Stimulated activated CD4-positive, alpha-beta T cell treated with anti-CD3 and anti-CD28 coated beads, Interleukin-2, amount 100 ng/mL, for 24 hours (primary cell): Measurements from ENCODE around the gene HOXA6.

Source experiments
- DNase-seq, 2 donors: peaks; one replicate each; pipeline ENCODE4 v3.0.0-alpha.2; 2020

Gene HOXA6

DNA sequence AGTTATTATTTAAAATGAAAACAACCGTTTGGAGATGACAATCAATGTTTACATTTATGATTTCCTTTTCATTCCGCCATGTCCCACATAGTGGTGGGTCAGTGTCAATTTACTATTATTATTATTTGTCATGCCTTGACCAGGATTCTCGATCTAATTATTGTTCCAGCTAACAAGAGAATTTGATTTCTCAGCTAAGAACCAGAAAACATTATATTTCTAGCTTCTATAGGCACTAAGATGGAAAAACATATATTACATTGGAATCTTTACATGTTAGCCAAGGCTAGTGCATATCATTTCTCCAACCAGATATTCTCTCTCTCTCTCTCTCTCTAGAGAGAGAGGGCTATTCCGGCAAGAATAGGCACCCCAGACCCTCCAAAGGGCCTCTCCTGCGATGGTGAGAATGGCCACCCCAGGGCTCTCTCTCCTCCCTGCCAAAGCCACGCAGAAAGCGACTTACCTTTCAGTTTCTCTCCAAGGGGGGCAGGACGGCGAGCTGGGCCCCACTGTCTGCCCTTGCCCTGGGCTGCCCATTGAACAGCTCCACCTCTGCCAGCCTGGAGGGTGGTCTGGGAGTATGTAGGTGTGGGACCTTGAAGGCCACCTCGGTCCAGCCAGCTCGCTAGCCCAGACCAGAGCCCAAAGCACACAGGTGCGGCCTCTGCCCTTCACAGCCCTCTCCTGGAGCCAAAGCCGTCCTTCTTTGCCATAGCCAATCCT lies 2.4 kb upstream of the HOXA6 start:
- DNase-seq = no peak

DNA sequence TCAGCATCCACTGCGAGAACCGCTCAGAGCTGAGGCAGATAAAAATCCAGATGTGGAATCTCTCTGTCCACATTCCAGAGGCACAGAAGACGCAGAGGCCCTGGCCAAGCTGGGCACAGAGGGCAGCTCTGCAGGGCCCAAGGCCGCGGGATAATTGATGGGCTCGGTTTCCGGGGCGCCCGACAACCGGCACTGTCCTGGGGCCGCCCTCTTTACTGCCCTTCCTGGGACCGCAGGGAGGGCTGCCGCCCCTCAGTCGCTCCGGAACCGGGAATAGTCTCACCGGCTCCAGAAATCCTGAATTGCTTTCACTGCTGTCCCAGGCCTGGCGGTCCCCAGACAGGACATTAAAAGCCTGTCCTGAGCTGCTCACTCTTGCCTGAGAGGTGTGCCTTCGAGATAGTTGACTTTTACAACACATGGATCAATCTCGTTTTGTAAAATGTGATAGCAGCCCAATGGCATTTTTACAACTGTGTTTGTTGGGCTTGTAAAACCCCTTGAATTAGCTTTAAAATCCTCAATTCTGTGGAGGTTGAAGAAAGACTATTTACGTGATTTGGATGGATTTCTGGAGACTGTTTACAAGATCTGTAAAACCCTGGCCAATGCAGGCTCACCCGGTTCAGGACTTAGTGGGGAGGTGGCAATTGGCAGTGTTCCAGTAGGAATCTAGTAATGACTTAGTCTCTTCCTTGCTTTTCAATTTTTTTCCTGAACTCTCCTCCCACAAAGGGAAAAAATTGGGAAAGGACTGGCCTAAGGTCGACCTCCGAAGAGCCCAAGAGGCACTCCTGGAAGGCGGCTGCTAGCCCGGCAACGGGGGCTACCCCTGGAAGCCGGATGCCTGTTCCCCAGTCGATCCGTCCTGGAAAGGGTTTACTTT lies 1.4 kb upstream of the HOXA6 start:
- no peak for DNase-seq

DNA sequence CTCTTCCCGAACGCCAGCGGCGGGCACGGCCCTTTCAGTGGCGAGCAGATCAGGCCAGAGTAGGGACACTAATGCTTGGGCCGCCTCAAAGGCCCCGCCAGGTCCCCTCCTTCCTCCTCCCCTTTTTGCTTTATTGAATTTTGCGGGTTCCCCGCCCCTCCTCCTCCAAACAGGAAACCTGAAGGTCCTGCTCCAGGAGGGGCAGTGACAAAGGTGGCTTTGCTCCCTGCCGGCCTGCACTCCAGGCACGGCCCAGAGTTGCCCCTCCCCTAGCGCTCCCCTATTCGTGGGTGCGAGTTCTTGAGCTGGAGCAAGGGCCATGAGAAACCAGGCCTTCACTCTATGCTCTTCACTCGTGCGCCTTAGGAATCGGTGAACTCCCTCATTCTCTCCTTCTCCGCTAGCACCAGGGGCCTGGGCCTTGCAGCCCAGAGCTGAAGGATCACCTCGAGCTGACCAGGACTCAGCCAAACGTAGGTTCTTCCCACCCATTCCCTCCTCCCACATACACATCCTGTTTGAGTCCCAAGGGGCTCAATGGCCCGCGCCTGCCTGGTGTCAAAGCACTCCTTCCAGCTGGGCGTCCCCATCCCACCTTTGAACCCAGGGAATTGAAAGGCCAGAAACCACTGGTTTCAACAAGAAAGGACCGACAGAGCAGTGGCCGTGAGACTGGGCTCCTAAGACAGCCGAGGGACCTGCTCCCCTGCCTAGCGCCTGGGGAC lies 619 bp upstream of the HOXA6 start:
- no peak for DNase-seq

DNA sequence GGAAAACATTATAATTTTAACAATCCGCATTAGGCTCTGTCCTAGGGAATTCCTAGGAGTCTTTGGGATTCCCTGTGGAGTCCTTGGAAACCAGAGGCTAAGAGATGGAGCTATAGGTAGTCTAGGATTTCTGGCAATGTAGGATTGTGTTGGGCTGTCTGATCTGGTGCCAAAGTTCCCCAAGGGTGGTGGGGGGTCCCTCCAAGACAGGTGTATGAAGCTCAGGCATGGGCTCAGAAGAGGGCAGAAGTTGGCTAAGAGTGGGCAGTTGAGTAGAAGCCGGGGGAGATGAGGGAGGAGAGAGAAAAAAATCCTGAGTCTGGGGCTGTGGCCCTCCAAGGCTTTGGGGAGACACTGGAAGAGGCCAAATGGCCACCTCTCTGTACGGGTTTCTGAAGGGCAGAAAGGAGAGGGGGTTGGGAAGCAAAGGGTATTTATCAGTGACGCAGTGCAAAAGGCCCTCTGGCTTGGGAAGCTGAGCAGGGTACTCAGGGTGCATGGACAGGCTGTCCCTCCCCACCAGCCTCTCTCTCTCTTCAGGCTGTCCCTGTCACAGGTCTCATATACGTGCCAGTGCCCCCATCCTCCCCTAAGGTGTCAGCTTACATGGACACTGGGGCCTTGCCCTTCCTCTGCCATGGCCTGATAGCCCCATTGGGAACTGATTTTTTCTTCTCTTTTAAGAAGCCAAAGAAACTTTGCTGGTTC lies 929 bp downstream of the HOXA6 start:
- no peak for DNase-seq

DNA sequence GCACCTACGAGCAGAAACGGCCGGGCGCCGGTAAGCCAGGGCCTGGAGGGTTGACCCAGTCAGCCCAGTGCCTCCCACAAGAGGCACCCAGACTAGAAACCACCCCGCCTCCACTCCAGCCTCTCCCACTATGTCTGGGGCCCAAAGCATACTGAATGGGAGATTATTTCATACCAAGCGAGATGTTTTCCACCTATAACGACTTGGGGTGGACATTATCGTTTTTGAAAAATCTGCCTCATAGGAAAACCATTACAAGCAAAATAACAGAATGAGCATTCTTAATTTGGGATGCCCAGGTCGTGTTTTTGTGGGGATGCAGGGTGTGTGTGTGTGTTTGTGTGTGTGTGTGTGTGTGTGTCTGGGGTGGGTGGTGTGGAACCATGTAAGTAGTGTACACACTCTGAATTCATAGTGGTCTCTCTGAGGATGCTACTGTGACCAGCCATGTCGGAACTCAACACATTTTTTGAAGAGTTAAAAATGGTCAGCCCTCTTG lies 1.6 kb downstream of the HOXA6 start:
- DNase-seq = no peak

DNA sequence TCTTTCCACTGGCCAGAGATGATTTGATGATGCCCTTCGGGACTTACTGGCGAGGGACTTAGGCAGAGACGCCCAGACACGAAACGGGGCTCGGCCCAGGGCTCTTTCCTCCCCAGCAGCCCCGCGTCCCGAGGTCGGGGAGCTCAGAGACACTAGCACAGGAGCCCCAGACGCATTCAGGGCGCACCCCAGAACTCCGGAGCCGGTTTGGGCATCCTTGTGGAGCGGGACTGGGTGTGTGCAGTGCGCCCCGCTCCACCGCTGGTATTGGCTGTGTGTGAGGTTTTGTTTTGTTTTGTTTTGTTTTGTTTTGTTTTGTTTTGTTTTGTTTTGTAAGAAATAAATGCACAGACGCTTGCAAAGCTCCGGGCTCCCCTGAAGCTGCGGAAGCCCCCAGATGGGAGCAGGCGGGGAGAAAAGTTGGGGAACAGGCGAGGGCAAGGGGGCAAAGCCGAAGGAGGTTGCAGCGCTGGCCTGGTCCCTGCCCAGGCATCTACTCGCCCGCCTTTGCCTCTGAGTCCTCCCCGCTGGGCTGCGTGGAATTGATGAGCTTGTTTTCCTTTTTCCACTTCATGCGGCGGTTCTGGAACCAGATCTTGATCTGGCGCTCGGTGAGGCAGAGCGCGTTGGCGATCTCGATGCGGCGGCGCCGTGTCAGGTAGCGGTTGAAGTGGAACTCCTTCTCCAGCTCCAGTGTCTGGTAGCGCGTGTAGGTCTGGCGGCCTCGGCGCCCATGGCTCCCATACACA lies 2.2 kb downstream of the HOXA6 start:
- DNase-seq = no peak

DNA sequence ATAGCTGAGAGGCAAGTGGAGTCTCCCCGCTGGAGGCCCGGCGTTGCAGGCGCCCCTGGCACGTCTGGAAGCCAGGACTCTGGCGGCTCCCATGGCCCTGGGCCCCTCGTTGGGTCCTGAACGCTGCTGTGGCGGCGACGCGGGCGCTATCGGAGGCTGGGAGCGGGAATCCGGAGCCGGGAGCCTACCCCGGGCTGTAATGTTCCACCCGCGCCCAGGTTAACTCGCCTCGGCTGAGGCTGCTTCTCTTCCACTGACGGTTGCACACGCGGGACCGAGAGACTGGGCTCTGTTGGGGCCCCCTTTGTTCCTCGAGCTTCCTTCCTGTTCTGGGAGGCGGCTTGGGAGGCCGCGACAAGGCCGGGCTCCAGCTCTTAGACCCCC lies 2.8 kb downstream of the HOXA6 start:
- DNase-seq = no peak

DNA sequence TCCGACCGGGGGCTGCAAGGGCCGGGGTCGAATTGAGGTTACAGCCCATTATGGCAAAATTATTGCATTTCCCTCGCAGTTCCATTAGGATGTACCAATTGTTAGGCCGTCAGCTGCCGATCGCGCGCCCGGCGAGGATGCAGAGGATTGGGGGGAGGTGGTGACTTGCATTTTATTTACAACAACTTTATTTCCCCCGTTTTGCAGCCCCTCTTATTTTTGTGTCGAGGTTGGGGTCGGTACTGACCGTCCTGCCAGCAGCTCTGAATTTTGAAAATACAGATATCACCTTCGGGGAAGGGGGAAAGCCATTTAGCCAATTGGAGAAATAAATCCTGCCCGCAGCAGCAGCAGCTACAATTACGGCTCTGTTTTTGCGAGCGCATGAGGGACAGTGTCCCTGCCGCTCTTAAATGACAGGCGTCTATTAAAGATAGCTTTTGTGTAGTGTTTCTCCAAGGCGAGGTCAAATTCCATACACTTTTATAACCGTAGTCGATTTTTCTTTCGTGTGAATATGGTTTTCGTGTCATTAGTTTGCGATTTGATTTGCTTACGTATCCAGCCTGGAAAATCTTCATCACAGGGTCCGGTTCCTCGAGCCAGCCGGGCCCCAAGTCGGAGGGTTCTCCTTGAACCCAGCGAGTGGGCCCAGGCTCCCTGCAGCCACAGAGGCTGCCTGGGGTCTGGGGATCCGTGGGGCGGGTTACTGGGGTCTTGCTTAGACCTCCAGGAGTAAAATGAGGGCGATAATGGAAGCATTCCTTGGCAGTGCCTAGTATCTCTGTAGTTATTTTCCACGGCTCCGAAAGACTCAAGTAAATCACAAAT lies 3.4 kb downstream of the HOXA6 start:
- no peak for DNase-seq

DNA sequence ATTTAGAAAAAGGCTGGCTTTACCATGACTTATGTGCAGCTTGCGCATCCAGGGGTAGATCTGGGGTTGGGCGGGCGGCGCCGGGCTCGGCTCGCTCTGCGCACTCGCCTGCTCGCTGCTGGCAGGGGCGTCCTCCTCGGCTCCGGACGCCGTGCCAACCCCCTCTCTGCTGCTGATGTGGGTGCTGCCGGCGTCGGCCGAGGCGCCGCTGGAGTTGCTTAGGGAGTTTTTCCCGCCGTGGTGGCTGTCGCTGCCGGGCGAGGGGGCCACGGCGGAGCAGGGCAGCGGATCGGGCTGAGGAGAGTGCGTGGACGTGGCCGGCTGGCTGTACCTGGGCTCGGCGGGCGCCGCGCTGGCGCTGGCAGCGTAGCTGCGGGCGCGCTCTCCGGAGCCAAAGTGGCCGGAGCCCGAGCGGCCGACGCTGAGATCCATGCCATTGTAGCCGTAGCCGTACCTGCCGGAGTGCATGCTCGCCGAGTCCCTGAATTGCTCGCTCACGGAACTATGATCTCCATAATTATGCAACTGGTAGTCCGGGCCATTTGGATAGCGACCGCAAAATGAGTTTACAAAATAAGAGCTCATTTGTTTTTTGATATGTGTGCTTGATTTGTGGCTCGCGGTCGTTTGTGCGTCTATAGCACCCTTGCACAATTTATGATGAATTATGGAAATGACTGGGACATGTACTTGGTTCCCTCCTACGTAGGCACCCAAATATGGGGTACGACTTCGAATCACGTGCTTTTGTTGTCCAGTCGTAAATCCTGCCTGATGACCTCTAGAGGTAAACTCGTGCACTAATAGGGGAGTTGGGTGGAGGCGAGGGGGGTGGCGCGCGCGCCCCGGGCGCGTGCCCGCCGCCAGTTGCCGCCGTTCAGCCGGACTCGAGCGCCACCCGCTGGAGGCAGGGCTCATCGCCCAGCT lies 4.3 kb downstream of the HOXA6 start, which contains the start of gene HOXA5:
Gene HOXA5, minus strand, starts transcription at position 659 of the 927 bp plus-strand sequence. Its CDS starts 74 bp downstream, at position 585.
- no peak for DNase-seq

DNA sequence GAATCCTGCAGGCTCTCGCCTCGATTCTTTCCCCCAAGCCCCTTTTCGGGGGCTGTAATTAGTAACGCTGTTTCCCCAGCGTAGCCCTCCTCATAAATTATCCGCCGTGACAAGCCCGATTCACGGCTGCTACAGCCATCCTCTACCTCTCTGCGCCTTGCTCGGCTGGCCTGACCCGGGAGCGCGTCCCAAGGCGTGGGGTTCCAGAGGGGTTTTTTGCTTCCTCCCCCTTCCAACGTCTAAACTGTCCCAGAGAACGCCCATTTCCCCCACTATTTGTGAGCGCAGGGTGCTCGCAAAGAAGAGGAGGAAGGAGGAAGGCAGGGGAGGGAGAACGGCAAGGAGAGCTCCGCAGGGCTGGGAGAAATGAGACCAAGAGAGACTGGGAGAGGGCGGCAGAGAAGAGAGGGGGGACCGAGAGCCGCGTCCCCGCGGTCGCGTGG lies 5.0 kb downstream of the HOXA6 start:
- DNase-seq = no peak

DNA sequence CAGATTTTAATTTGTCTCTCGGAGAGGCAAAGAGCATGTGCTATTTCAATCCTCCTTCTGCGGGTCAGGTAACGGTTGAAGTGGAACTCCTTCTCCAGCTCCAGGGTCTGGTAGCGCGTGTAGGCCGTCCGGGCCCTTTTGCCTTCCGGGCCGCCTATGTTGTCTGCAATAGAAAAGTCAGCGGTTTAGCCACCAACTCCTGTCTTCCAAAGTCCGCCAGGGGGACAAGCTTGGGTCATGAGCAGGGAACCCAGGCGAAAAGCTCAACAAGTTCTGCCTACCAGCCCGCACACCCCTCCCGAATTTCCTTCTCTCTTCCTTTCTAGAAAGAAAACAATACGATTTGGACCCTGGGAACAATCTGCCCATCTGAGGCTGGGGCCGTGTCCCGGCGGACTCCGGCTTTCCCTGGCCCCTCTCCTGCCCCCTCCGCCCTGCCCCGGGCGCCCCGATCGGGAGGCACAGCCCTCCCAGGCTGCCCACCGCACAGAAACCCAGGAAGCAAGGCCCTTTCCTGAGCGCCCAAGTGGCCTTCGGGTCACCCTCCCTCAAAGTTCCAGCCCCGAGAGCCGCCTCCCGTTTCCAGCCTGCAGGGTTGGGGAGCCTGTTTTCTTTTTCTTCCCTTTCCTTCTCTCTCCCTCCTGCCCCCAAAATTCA lies 5.5 kb downstream of the HOXA6 start:
- no peak for DNase-seq

DNA sequence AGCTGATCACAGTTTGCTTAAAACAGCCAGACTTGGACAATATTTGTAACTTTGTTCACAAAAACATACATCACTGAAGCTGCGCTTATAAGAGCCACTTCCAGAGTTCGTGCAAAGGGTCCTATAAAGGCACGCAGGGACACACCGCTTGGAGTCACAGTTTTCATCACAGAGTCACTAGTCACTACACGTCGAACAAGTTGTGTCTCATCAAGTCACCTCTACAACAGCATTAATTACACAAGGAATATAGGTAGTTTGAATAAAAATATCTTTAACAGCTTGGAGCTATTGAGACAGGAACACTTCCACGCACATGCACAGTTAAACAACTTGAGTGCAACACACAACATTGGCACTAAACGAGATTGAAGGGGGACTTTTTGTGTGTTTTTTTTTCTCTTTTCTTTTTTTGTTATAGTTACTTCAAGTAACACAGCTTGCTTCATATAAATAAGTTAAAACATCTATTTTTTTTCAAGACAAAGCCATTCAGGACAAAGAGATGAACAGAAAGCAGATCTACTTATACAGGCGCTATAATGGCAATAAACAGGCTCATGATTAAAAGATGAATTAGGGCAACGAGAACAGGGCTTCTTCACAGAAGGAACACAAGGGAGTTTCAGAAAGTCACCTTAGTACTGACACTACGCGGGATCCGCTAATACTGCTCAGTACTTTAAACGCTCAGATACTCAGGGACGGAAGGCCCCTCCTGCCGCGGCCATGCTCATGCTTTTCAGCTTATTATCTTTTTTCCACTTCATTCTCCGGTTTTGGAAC lies 6.2 kb downstream of the HOXA6 start:
- no peak for DNase-seq

DNA sequence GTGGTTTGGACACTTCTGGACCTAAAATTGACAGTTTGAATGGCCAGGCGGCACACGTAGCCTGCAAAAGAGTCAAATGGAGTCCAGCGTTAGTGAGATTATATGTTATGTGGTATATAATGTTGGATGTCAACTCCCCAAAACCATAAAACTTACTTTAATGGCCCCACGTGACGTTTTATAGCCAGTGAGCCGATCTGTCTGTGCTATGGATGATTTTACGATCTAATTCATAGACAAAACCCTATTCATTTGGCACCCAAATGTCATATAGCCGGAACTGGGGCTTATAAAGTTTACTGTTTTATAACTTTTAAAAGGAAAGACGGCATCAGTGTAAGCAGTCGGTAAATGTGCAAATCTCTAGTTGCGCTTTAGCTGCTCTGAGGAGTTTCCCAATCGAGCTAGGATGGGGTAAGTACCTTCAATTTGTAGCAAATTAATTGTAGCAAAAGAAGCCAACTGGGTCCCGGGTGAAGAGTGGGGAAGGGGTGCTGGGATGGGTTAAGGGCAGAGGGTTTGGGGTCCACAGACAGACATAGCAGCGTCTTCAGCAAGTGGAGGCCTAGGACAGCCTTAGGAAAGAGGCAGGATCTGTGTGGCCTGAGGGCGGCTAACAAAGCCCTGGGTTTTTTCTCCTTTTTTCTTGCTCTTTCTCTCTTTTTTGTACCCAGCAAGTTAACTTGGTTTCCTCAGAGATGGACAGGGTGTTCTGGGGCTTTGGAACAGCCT lies 7.3 kb downstream of the HOXA6 start:
- no peak for DNase-seq

DNA sequence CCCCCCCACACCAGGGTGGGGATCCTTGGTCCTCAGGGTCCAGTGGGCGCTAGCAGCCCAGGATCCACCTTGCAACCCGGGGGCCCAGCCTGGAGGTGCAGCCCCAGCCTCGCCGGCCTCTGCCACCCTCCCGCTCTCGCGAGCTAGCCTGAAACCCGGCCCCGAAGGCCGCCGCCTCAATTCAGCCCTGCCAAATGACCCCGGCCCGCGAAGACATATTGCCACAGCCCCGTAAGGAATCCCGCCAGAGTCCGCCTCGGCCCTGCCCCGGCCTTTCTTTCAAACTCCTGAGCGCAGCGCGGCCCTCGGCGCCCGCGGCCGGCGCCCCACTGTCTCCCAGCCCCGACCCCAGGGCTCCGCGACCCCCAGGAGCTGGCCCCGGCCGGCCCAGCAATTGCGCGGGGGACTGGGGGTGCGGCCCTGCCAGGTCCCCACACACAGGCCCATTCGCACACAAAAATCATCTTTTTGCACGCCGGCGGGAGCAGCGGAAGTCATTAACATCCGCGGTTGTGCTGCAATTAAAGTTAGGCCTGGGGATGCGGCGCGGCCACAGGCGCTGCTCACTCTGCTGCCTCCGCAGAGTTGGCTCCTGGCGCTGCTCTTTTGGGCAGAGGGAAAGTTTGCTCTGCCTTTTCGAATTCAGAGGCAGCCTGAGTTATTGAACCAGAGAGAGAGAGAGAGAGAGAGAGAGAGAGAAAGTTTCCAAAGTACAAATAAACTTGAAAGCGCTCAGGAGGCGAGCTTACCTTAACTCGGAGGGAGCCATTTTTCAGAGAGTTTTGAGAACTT lies 8.0 kb downstream of the HOXA6 start:
- DNase-seq = no peak

DNA sequence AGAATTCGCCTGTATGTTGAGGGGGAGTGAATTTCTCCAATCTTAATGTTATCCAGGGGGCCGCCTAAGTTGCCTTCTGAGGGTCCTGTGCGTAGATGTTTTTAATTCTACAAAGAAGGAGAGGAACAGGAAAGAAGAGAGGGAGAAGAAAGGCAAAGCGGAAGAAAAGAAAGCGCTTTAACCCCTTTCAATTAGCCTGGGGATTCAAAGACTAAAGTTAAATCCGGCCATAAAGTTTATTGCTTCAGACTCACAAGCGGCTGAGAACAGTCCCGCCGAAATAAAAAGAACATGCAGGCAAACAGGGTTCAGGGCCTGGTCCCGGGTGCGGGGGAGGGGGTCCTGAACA lies 8.6 kb downstream of the HOXA6 start:
- no peak for DNase-seq

DNA sequence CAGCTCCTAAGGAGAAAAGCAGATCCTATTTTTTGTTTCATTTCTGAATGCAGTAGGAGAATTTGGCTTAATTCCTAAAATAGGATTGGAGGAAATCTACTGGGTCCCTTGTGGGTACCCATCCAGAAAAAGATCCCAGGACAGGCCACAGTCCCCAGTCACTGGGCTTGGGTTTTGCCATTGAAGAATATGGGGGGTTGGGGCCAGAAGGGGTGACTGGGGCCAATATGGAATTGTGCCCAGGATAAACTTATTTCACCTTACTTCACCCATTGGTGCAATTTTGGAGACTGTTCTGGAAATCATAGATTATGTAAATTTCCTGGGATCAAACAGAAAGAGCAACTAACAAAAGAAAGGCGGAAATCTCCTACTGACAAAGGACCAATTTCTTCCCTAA lies 9.1 kb downstream of the HOXA6 start:
- DNase-seq = no peak
